ENCODE data around the gene CYLD.

DNA sequence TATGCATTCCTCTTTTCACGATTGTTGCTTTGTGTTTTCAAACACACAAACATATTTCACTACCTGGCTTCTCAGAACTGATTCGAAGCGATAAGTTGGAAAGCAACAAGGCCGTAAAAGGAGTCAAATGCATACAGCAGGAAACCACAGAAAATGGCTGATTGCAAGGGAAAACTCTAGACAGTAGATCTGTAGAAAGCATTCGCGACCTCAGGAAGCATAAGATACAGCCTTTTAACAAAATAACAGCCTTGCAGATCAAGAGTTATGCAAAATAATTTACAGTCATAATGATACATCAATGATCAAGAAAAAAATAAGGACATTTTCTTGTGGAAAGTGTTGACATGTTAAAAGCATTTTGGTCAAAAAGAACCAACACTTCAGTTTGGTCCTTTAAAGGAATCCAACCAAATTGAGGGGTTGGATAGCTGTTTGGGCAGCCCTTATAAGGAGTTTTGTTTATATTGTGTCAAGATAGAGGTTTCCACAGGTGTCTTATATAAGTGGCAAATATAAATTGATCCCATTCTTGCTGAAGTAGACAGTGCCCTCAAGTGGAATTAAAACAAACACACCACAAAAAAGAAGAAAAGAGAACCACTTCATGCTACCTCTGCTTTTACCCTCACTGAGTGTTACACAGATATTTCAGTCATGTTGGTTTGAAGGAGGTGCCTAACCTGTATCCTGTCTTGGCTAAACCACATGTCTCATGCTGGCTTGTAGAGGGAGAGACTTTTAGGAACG is 5.5 kb downstream of the CYLD start:
- TF ChIP-seq, protein P1, sequence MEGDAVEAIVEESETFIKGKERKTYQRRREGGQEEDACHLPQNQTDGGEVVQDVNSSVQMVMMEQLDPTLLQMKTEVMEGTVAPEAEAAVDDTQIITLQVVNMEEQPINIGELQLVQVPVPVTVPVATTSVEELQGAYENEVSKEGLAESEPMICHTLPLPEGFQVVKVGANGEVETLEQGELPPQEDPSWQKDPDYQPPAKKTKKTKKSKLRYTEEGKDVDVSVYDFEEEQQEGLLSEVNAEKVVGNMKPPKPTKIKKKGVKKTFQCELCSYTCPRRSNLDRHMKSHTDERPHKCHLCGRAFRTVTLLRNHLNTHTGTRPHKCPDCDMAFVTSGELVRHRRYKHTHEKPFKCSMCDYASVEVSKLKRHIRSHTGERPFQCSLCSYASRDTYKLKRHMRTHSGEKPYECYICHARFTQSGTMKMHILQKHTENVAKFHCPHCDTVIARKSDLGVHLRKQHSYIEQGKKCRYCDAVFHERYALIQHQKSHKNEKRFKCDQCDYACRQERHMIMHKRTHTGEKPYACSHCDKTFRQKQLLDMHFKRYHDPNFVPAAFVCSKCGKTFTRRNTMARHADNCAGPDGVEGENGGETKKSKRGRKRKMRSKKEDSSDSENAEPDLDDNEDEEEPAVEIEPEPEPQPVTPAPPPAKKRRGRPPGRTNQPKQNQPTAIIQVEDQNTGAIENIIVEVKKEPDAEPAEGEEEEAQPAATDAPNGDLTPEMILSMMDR (IDR thresholded peaks at IDR 0.05; ENCODE audit: extremely low read depth in 1 of 2, insufficient read depth in 1 of 2, low read depth in 1 of 2, low read length in 2 of 2), result no peak
- TF ChIP-seq POLR2AphosphoS5 (IDR thresholded peaks at IDR 0.05; ENCODE audit: insufficient read depth, low read depth, low read length) (no peak), JUN (IDR thresholded peaks at IDR 0.05; ENCODE audit: borderline replicate concordance, insufficient read depth, insufficient read length, low read depth) (no peak), POLR2A (IDR thresholded peaks at IDR 0.05; ENCODE audit: low read depth, low read length) (no peak), EZH2 (IDR thresholded peaks at IDR 0.05; ENCODE audit: borderline replicate concordance, low read depth, low read length, severe bottlenecking) (no peak)

Measured in endothelial cell of umbilical vein (primary cell).